NOMO-1 (cell line): ENCODE data around the gene ZNF710.
"Not testable (repeated sequence)": the region's sequence is repeated elsewhere in the genome, so short reads cannot be mapped to it uniquely, and the experiment has no call there.

Experiments
- DNase-seq, 2 experiments: peaks; one replicate each; lab custom pipeline; 2025; ENCODE audit not compliant: unreplicated experiment in 2 of 2; lab: John Stamatoyannopoulos, UW

Gene ZNF710

GRCh38 chr15:90055182-90055581 is 54.1 kb downstream of the ZNF710 start:
- DNase-seq: no peak

GRCh38 chr15:90056529-90056928 is 55.4 kb downstream of the ZNF710 start:
- no peak for DNase-seq

- peak; percentile 42 to 60 for DNase-seq
These were observed 57.2 kb downstream of the ZNF710 start for GRCh38 chr15:90058308-90058707.

GRCh38 chr15:90058775-90059174 is 57.7 kb downstream of the ZNF710 start:
- peak in 1 of 2 experiments; percentile 7 for DNase-seq

- DNase-seq: peak; percentile 99
These were observed 58.3 kb downstream of the ZNF710 start for GRCh38 chr15:90059208-90059985.

GRCh38 chr15:90060797-90061196 is 59.7 kb downstream of the ZNF710 start:
- no peak for DNase-seq

GRCh38 chr15:90062023-90062442 is 60.9 kb downstream of the ZNF710 start:
- DNase-seq: no peak

GRCh38 chr15:90062462-90062932 is 61.4 kb downstream of the ZNF710 start:
- no peak for DNase-seq

GRCh38 chr15:90062973-90063769 is 62.0 kb downstream of the ZNF710 start:
- no peak for DNase-seq

- DNase-seq: peak; percentile 79 to 83
These were observed 62.7 kb downstream of the ZNF710 start for GRCh38 chr15:90063770-90064247.

GRCh38 chr15:90064911-90065681 is 64.0 kb downstream of the ZNF710 start:
- no peak for DNase-seq

- DNase-seq: no peak
These were observed 64.5 kb downstream of the ZNF710 start for GRCh38 chr15:90065682-90066049.

- no peak for DNase-seq
These were observed 66.2 kb downstream of the ZNF710 start for GRCh38 chr15:90067181-90067952.

GRCh38 chr15:90067953-90068606 is 67.0 kb downstream of the ZNF710 start:
- DNase-seq: no peak

GRCh38 chr15:90070623-90071022 is 69.5 kb downstream of the ZNF710 start:
- DNase-seq: not testable (repeated sequence)

GRCh38 chr15:90071220-90071807 is 70.2 kb downstream of the ZNF710 start:
- peak; percentile 29 to 85 for DNase-seq

GRCh38 chr15:90072978-90073640 is 72.0 kb downstream of the ZNF710 start:
- DNase-seq: no peak

- DNase-seq: no peak
These were observed 72.9 kb downstream of the ZNF710 start for GRCh38 chr15:90074023-90074422.

GRCh38 chr15:90074916-90075315 is 73.8 kb downstream of the ZNF710 start:
- no peak for DNase-seq
